CD4-positive, CD25-positive, alpha-beta regulatory T cell (primary cell): ENCODE data around the gene ZP2. TPM values are rescaled to one million over a fixed set of nuclear protein-coding genes. Genes with fewer than 3 reads are reported as not detected.
A peak's percentile ranks its signal among the peaks of the same experiment; 100 is the strongest.
"Not testable (repeated sequence)": the region's sequence is repeated elsewhere in the genome, so short reads cannot be mapped to it uniquely, and the experiment has no call there.

Experiments used
- ATAC-seq, 2 donors: fragments of 150-1000 bp; cut with Tn5 transposase; one replicate each; pipeline ENCODE4 v1.10.0; 2021; ENCODE audit warnings: low read depth in 2 of 2, moderate number of reproducible peaks in 2 of 2, moderate library complexity in 1 of 2
- DNase-seq, 3 donors: peaks; one replicate each; pipeline versions ENCODE4 v3.0.0 to v3.0.0-alpha.2; 2012 to 2022; ENCODE audit warnings: mixed read lengths in 1 of 3
- H3K27ac ChIP-seq: one replicate; pipeline ENCODE4 v1.7.0; 2013; ENCODE audit warnings: mild to moderate bottlenecking, low read length; ENCODE audit not compliant: insufficient read depth, poor library complexity, severe bottlenecking
- H3K27me3 ChIP-seq: one replicate; pipeline ENCODE4 v1.7.0; 2013; ENCODE audit warnings: low read length; ENCODE audit not compliant: control insufficient read depth, insufficient read depth
- H3K36me3 ChIP-seq: one replicate; pipeline ENCODE4 v1.7.0; 2013; ENCODE audit warnings: mild to moderate bottlenecking, low read length, moderate library complexity; ENCODE audit not compliant: control insufficient read depth, insufficient read depth
- H3K4me1 ChIP-seq: 2 replicates; pipeline ENCODE4 v1.7.0; 2013; ENCODE audit warnings: mild to moderate bottlenecking, low read length; ENCODE audit not compliant: insufficient read depth, control insufficient read depth, poor library complexity, severe bottlenecking
- H3K4me3 ChIP-seq: one replicate; pipeline ENCODE4 v1.7.0; 2013; ENCODE audit warnings: low read depth, mild to moderate bottlenecking, low read length, moderate library complexity
- H3K9me3 ChIP-seq, 2 experiments: 1 replicate in 1 of 2; 2 replicates in 1 of 2; pipeline ENCODE4 v1.7.0; 2013; ENCODE audit warnings: low read length in 2 of 2, mild to moderate bottlenecking in 1 of 2, moderate library complexity in 1 of 2; ENCODE audit not compliant: control insufficient read depth in 2 of 2
- H3K27ac Mint-ChIP-seq, 3 donors: one replicate each; pipeline ENCODE4 v1.8.0; 2020 to 2022; ENCODE audit warnings: mild to moderate bottlenecking in 3 of 3, mixed read lengths in 3 of 3, moderate library complexity in 2 of 3
- H3K27me3 Mint-ChIP-seq: one replicate; pipeline ENCODE4 v1.8.0; 2022; ENCODE audit warnings: mild to moderate bottlenecking, mixed read lengths
- H3K36me3 Mint-ChIP-seq: one replicate; pipeline ENCODE4 v1.8.0; 2020; ENCODE audit warnings: mixed read lengths
- H3K4me1 Mint-ChIP-seq, 4 donors: one replicate each; pipeline ENCODE4 v1.8.0; 2020 to 2022; ENCODE audit warnings: mixed read lengths in 4 of 4, mild to moderate bottlenecking in 1 of 4
- H3K4me3 Mint-ChIP-seq, 4 donors: one replicate each; pipeline ENCODE4 v1.8.0; 2020 to 2022; ENCODE audit warnings: mild to moderate bottlenecking in 4 of 4, mixed read lengths in 4 of 4, moderate library complexity in 3 of 4
- H3K9me3 Mint-ChIP-seq, 7 donors: one replicate each; pipeline ENCODE4 v1.8.0; 2020 to 2022; ENCODE audit warnings: mixed read lengths in 7 of 7, mild to moderate bottlenecking in 3 of 7, moderate library complexity in 2 of 7
- polyA plus RNA-seq, 4 donors: library from polyadenylated mRNA; unstranded; fragments of 300-500 nt; fragmentation: Illumina TruSeq; gene quantifications; one replicate each; pipeline ENCODE4 v1.2.3, GENCODE V29; 2021
- total RNA-seq: library from RNA; stranded (reverse); gene quantifications from one replicate; pipeline ENCODE4 v1.2.3, GENCODE V29; 2022

Gene ZP2
- total and polyA plus RNA-seq, 5 donors from 2014 or later, result not detected

GRCh38 chr16:21184834-21185233, 26.5 kb downstream of the ZP2 start:
- peaks cover 0 to 6% (median 2%) of the 10 kb centered on the region in 4 donors for H3K4me1 Mint-ChIP-seq
- Histone ChIP-seq H3K9me3 (no peaks in the 10 kb centered on the region), H3K27ac (no peak overlapping the region), H3K4me1 (peaks cover 6% of the 10 kb centered on the region), H3K4me3 (no peak overlapping the region), H3K27me3 (no peaks in the 10 kb centered on the region), H3K36me3 (peaks cover 19% of the 10 kb centered on the region)
- ATAC-seq (no peak), DNase-seq (no peak)
- H3K4me3 Mint-ChIP-seq, result no peak overlapping the region
- H3K27ac Mint-ChIP-seq, result peak overlapping the region in 1 of 3 donors; percentile 40
- peaks cover 3% of the 10 kb centered on the region for H3K27me3 Mint-ChIP-seq
- H3K9me3 Mint-ChIP-seq, result peaks cover 0 to 3% (median 0%) of the 10 kb centered on the region in 7 donors
- peaks cover 34% of the 10 kb centered on the region for H3K36me3 Mint-ChIP-seq

GRCh38 chr16:21183995-21184394, 27.4 kb downstream of the ZP2 start:
- Mint-ChIP-seq H3K9me3 (peaks cover 0 to 3% (median 0%) of the 10 kb centered on the region in 7 donors), H3K36me3 (peaks cover 42% of the 10 kb centered on the region), H3K4me1 (peaks cover 0 to 6% (median 2%) of the 10 kb centered on the region in 4 donors), H3K27me3 (no peaks in the 10 kb centered on the region), H3K4me3 (no peak overlapping the region), H3K27ac (no peak overlapping the region)
- Histone ChIP-seq H3K27ac (no peak overlapping the region), H3K9me3 (no peaks in the 10 kb centered on the region), H3K36me3 (peaks cover 28% of the 10 kb centered on the region), H3K4me1 (peaks cover 6% of the 10 kb centered on the region), H3K27me3 (no peaks in the 10 kb centered on the region), H3K4me3 (no peak overlapping the region)
- DNase-seq, result no peak
- ATAC-seq, result no peak

- Mint-ChIP-seq H3K27ac (no peak overlapping the region), H3K9me3 (peaks cover 0 to 4% (median 3%) of the 10 kb centered on the region in 7 donors), H3K4me1 (no peaks in the 10 kb centered on the region), H3K36me3 (peaks cover 67% of the 10 kb centered on the region), H3K4me3 (no peak overlapping the region), H3K27me3 (no peaks in the 10 kb centered on the region)
- Histone ChIP-seq H3K27ac (no peak overlapping the region), H3K4me3 (no peak overlapping the region), H3K27me3 (no peaks in the 10 kb centered on the region), H3K9me3 (no peaks in the 10 kb centered on the region), H3K36me3 (peaks cover 43% of the 10 kb centered on the region), H3K4me1 (no peaks in the 10 kb centered on the region)
- DNase-seq, result no peak
- ATAC-seq, result no peak
These were observed 31.4 kb downstream of the ZP2 start for GRCh38 chr16:21179983-21180365.

GRCh38 chr16:21179126-21179982, 32.0 kb downstream of the ZP2 start:
- Histone ChIP-seq H3K4me3 (no peak overlapping the region), H3K9me3 (no peaks in the 10 kb centered on the region), H3K4me1 (no peaks in the 10 kb centered on the region), H3K27me3 (no peaks in the 10 kb centered on the region), H3K36me3 (peaks cover 45% of the 10 kb centered on the region), H3K27ac (no peak overlapping the region)
- H3K9me3 Mint-ChIP-seq, result peaks cover 0 to 4% (median 0%) of the 10 kb centered on the region in 7 donors
- ATAC-seq (no peak), DNase-seq (no peak)
- H3K36me3 Mint-ChIP-seq, result peaks cover 73% of the 10 kb centered on the region
- no peaks in the 10 kb centered on the region for H3K4me1 Mint-ChIP-seq
- no peak overlapping the region for H3K4me3 Mint-ChIP-seq
- no peaks in the 10 kb centered on the region for H3K27me3 Mint-ChIP-seq
- H3K27ac Mint-ChIP-seq, result no peak overlapping the region

GRCh38 chr16:21175397-21175796, 36.0 kb downstream of the ZP2 start:
- H3K36me3 ChIP-seq, result peaks cover 54% of the 10 kb centered on the region

GRCh38 chr16:21172650-21173049, 38.7 kb downstream of the ZP2 start:
- peaks cover 40% of the 10 kb centered on the region for H3K36me3 Mint-ChIP-seq
- ATAC-seq, result no peak

More at GRCh38 chr16:21175397-21175796, 36.0 kb downstream of the ZP2 start:
- no peak for ATAC-seq
- no peak overlapping the region for H3K27ac Mint-ChIP-seq
- H3K27ac ChIP-seq, result no peak overlapping the region
- H3K27me3 Mint-ChIP-seq, result no peaks in the 10 kb centered on the region
- no peaks in the 10 kb centered on the region for H3K9me3 ChIP-seq
- DNase-seq, result no peak
- H3K9me3 Mint-ChIP-seq, result peaks cover 0 to 4% (median 0%) of the 10 kb centered on the region in 7 donors
- H3K27me3 ChIP-seq, result no peaks in the 10 kb centered on the region
- H3K36me3 Mint-ChIP-seq, result peaks cover 56% of the 10 kb centered on the region
- no peak overlapping the region for H3K4me3 Mint-ChIP-seq
- H3K4me1 ChIP-seq, result no peaks in the 10 kb centered on the region
- H3K4me1 Mint-ChIP-seq, result peaks cover 0 to 7% (median 0%) of the 10 kb centered on the region in 4 donors
- H3K4me3 ChIP-seq, result no peak overlapping the region

GRCh38 chr16:21170116-21170515, 41.3 kb downstream of the ZP2 start:
- not testable (repeated sequence) for DNase-seq, H3K27ac ChIP-seq, H3K9me3 Mint-ChIP-seq, H3K27me3 Mint-ChIP-seq, ATAC-seq, H3K4me3 ChIP-seq, H3K4me1 ChIP-seq, H3K4me3 Mint-ChIP-seq, H3K9me3 ChIP-seq, H3K27ac Mint-ChIP-seq, H3K27me3 ChIP-seq
- H3K36me3 Mint-ChIP-seq, result peaks cover 36% of the 10 kb centered on the region
- H3K36me3 ChIP-seq, result peaks cover 41% of the 10 kb centered on the region
- peaks cover 0 to 11% (median 5%) of the 10 kb centered on the region in 4 donors for H3K4me1 Mint-ChIP-seq

More at GRCh38 chr16:21172650-21173049, 38.7 kb downstream of the ZP2 start:
- Mint-ChIP-seq H3K27ac (no peak overlapping the region), H3K4me3 (no peak overlapping the region), H3K27me3 (no peaks in the 10 kb centered on the region), H3K4me1 (peaks cover 0 to 7% (median 0%) of the 10 kb centered on the region in 4 donors), H3K9me3 (no peaks in the 10 kb centered on the region)
- no peak overlapping the region for H3K4me3 ChIP-seq
- H3K27me3 ChIP-seq, result no peaks in the 10 kb centered on the region
- no peaks in the 10 kb centered on the region for H3K4me1 ChIP-seq
- H3K27ac ChIP-seq, result no peak overlapping the region
- peaks cover 32% of the 10 kb centered on the region for H3K36me3 ChIP-seq
- DNase-seq, result no peak
- no peaks in the 10 kb centered on the region for H3K9me3 ChIP-seq
